Activated naive CD4-positive, alpha-beta T cell (primary cell): Measurements from ENCODE around the gene SUPT20HL2.
"Not testable (repeated sequence)": the region's sequence is repeated elsewhere in the genome, so short reads cannot be mapped to it uniquely, and the experiment has no call there.

Source experiments
- DNase-seq, 4 experiments: peaks; one replicate each; lab custom pipeline; 2025; lab: John Stamatoyannopoulos, UW

Gene SUPT20HL2

DNA sequence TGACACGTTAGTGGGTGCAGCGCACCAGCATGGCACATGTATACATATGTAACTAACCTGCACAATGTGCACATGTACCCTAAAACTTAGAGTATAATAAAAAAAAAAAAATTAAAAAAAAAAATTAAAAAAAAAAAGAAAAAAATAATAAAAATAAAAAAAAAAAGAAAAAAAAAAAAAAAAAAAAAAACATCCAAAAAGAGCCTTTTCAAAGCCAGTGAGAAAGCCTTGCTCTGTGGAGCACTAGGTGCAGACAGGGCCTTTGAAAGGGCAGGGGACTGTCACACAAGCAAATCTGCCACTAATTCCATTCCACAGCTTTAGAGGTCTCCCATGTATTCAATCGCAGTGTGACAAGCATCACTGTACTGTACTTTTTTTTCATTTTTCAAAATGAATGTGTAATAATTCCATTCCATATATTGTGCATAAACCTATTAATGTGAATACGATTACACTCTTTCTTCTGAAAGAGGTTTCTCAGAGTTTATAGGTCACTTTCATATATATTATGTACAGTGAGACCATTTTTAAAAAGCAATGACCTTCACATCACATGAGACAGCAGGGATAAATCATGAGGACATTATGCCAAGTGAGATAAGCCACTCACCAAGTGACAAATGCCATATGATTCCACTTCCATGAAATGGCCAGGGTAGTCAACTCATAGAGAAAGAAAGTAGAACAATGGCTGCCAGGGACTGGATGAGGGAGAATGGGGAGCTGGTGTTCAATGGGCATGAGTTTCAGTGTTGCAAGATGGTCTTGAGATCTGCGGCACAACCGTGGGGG is 4.1 kb downstream of the SUPT20HL2 start:
- not testable (repeated sequence) for DNase-seq

DNA sequence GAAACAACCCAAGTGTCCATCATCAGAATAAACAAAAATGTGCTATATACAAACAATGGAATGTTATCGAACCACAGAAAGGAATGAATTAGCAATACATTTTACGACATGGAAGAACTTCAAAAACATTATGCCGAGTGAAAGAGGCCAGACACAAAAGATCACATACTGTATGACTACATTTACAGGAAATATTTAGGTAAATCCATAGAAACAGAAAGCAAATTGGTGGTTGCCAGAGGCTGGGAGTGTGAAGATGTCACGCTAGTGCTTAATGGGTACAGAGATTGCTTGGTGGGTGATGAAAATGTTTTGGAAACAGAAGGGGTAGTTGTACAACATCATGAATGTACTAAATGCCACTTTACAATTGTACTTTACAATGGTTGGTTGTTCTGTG is 5.1 kb downstream of the SUPT20HL2 start:
- not testable (repeated sequence) for DNase-seq

DNA sequence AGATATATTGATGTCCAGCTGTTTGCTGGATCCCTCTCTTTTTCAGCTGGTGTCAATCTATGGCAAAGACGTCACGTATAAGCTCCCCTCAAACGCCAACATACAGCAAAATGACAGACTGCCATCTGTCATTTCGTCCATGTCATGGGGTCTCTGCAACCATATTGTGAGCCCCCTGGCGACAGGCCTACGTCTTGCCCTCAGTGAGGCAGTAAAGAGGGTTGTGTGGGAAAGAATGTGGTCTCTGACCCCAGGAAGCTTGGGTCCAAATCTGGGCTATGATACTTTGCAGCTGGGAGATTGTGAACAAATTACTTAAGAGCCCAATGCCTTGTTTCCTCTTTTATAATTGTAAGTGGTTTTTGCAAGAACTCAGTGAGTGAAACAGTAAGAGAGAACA is 7.4 kb downstream of the SUPT20HL2 start:
- no peak for DNase-seq

- DNase-seq: no peak
Measured at GRCh38 chrX:24305905-24306304, 8.0 kb downstream of the SUPT20HL2 start.

DNA sequence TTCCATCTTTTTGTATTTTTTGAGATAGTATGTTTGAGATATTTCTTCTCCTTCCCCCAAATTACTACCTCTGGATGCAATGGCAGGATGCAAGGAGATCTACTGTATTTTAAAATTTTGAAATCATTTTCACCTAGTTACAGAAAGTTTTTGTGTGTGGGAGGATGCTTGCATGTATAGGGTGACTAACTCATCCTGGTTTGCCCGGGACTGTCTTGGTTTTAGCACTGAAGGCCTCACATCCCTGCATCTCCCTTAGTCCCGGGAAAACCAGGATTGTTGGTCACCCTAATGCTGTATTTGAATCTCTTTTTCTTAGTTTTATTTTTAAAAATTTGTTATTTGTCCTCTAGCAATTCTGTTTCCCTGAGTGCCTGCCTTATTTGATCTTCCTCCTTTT is 12.1 kb downstream of the SUPT20HL2 start:
- no peak for DNase-seq

DNA sequence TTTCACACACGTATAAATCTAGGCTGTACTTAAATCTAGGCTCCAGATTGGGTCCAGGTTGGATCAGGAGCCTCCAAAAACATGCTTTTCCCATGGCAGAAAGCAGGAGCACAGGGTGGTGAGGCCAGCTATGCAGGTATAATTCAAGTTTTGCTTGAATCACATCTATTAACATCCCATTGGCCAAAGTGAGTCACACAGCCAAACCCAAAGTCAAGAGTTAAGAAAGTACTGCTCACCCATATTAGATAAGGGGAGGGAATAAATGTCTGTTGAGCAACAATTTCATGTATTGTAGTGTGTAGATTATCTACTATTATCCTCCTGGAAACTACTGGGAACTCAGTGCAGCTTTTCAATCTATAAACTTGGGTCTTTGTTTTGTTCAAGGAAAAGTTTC is 12.8 kb downstream of the SUPT20HL2 start:
- DNase-seq: no peak

DNA sequence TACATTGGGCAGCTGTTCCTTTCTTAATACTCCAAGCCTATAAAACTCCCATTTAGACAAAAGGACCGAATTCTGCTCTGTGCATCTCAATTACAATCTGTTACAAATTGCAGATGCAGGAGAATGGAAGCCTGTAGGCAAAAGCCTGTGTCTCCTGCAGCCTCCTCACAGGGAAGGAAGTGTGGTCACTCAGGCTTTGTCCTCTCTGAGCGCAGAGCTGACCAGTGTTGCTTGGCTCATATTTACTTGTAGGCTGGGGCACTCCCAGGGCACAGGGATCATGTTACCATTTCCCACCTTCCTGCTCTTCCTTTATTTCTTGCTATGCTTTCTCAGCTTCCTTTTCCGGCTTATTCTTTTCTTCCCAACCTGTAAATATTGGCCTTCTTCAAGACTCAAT is 15.7 kb downstream of the SUPT20HL2 start:
- no peak for DNase-seq

DNA sequence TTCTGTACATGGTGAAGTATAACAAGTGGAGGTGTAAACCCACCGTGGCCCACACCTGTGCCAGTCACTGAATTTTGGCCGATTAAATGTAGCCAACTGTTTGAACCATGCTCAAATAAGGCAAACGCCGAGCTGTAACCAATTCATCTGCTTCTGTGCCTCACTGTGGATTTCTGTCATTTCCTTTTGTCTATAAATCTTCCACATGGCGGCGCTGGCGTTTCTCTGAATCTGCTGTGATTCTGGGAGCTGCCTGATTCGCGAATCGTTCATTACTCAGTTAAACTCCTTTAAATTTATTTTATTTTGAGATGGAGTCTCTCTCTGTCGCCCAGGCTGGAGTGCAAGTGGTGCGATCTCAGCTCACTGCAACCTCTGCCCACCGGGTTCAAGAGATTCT is 19.2 kb downstream of the SUPT20HL2 start:
- peak in 1 of 4 experiments; percentile 0 for DNase-seq

- DNase-seq: no peak
Measured at GRCh38 chrX:24293412-24293811, 20.5 kb downstream of the SUPT20HL2 start.

- no peak for DNase-seq
Measured at GRCh38 chrX:24292353-24292752, 21.5 kb downstream of the SUPT20HL2 start.

DNA sequence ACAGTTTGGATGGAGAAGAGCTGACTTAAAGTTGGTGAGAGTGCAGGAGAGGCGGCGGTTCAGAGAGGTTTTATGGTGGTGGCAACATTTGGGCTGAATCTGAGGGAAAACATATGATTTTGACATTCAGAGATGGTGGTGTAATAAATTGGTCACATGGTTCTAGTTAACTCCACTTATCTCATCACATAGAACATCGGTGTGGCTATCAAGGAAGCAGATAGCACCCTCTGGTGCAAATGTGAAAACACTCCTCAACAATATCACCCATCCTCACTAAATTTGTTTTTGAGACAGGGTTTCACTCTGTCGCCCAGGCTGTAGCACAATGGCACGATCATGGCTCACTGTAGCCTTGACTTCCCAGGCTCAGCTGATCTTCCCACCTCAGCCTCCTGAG is 28.8 kb downstream of the SUPT20HL2 start:
- no peak for DNase-seq

- DNase-seq: no peak
Measured at GRCh38 chrX:24283127-24283794, 30.6 kb downstream of the SUPT20HL2 start.

- DNase-seq: no peak
Measured at GRCh38 chrX:24282381-24283126, 31.3 kb downstream of the SUPT20HL2 start.

- DNase-seq: no peak
Measured at GRCh38 chrX:24277405-24277804, 36.5 kb downstream of the SUPT20HL2 start.

GRCh38 chrX:24276015-24276414 is 37.9 kb downstream of the SUPT20HL2 start:
- DNase-seq: no peak

DNA sequence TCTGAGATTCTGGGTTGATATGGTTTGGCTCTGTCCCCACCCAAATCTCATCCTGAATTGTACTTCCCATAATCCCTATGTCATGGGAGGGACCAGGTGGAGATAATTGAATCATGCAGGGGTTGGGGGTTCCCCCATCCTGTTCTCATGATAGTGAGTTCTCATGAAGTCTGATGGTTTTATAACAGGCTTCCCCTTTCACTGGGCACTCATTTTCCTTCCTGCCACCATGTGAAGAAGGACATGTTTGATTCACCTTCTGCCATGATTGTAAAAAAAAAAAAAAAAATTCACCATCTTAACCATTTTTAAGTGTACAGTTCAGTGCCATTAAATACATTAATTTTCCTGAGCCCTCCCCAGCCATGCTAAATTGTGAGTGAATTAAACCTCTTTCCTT is 42.6 kb downstream of the SUPT20HL2 start:
- no peak for DNase-seq

DNA sequence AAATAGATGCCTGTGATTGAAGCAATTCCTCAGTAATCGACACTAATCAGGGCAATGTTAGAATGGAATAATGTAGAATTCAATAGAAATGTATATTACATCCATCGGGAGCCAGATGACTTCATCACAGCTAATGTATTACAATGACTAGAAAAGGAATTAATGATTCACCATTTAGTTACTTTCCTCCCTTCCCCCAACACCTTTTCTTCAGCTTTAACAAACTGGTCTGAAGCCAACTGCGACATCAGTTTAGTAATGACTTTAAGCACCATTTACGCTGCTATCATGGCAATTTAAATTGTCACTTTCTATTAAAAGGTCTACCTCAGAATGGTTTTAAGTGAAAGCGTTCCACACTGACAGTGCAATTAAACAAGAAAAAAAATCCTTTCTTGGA is 45.1 kb downstream of the SUPT20HL2 start:
- DNase-seq: no peak

GRCh38 chrX:24266996-24267395 is 46.9 kb downstream of the SUPT20HL2 start:
- no peak for DNase-seq

GRCh38 chrX:24264383-24264782 is 49.5 kb downstream of the SUPT20HL2 start:
- no peak for DNase-seq

GRCh38 chrX:24262309-24262708 is 51.6 kb downstream of the SUPT20HL2 start:
- DNase-seq: no peak
